Stimulated activated CD8-positive, alpha-beta memory T cell treated with anti-CD3 and anti-CD28 coated beads, Interleukin-12 subunit alpha, Interleukin-12 subunit beta, amount 100 ng/mL, for 24 hours (primary cell): ENCODE measurements around the gene ESPN.
"Not testable (repeated sequence)": the region's sequence is repeated elsewhere in the genome, so short reads cannot be mapped to it uniquely, and the experiment has no call there.

ENCODE experiments used
- DNase-seq: peaks from one replicate; pipeline ENCODE4 v3.0.0-alpha.2; 2020; ENCODE audit errors: extremely low read depth

The ESPN gene

GRCh38 chr1:6485168-6486101, 60.9 kb downstream of the ESPN start:
- no peak for DNase-seq

- peak; percentile 72 for DNase-seq
Observed at GRCh38 chr1:6486433-6487011, 61.9 kb downstream of the ESPN start.

GRCh38 chr1:6487804-6488484, 63.4 kb downstream of the ESPN start:
- no peak for DNase-seq

GRCh38 chr1:6488602-6489382, 64.2 kb downstream of the ESPN start:
- DNase-seq: no peak

- no peak for DNase-seq
Observed at GRCh38 chr1:6489383-6489765, 64.8 kb downstream of the ESPN start.

- peak; percentile 49 for DNase-seq
Observed at GRCh38 chr1:6489799-6490180, 65.2 kb downstream of the ESPN start.

- DNase-seq: no peak
Observed at GRCh38 chr1:6490181-6491080, 65.9 kb downstream of the ESPN start.

GRCh38 chr1:6491081-6491449, 66.5 kb downstream of the ESPN start:
- DNase-seq: no peak

GRCh38 chr1:6491480-6491962, 66.9 kb downstream of the ESPN start, which contains the start of gene PLEKHG5:
Gene PLEKHG5 (minus strand): TSS chr1:6491667. CDS start chr1:6477571, 14,096 bp downstream.
- DNase-seq: no peak

GRCh38 chr1:6491966-6492365, 67.4 kb downstream of the ESPN start:
- no peak for DNase-seq

GRCh38 chr1:6493834-6494223, 69.3 kb downstream of the ESPN start:
- DNase-seq: not testable (repeated sequence)

- no peak for DNase-seq
Observed at GRCh38 chr1:6494627-6495026, 70.1 kb downstream of the ESPN start.

- DNase-seq: no peak
Observed at GRCh38 chr1:6495041-6495441, 70.5 kb downstream of the ESPN start.

GRCh38 chr1:6495540-6496364, 71.2 kb downstream of the ESPN start:
- no peak for DNase-seq

GRCh38 chr1:6496365-6496721, 71.8 kb downstream of the ESPN start:
- no peak for DNase-seq

GRCh38 chr1:6496890-6497214, 72.3 kb downstream of the ESPN start:
- no peak for DNase-seq

- DNase-seq: no peak
Observed at GRCh38 chr1:6497215-6497866, 72.8 kb downstream of the ESPN start.

- no peak for DNase-seq
Observed at GRCh38 chr1:6497867-6498575, 73.4 kb downstream of the ESPN start.

- no peak for DNase-seq
Observed at GRCh38 chr1:6498576-6499111, 74.1 kb downstream of the ESPN start.
